NCI-H2029 (cell line): ENCODE results near the gene SH3BP4.

Source experiments
- DNase-seq: peaks from one replicate; lab custom pipeline; 2025; lab: John Stamatoyannopoulos, UW

The SH3BP4 gene

DNA sequence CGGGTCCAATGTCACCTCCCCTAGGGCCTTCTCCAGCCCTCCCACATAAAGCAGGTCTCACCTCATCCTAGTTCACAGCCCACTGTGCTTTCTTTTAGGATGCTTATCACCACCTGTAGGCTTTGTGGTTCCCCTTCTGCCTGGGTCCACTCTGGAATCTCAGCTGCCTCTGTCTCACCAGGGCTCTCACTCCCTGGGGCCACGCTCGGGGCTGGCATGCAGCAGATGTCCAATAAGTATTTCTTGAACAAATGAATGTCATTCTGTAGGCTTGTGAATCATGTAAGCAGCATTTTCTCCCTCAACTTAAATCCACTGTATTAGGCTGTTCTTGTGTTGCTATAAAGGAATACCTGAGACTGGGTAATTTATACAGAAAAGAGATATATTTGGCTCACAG, 4.3 kb upstream of the SH3BP4 start:
- no peak for DNase-seq

DNA sequence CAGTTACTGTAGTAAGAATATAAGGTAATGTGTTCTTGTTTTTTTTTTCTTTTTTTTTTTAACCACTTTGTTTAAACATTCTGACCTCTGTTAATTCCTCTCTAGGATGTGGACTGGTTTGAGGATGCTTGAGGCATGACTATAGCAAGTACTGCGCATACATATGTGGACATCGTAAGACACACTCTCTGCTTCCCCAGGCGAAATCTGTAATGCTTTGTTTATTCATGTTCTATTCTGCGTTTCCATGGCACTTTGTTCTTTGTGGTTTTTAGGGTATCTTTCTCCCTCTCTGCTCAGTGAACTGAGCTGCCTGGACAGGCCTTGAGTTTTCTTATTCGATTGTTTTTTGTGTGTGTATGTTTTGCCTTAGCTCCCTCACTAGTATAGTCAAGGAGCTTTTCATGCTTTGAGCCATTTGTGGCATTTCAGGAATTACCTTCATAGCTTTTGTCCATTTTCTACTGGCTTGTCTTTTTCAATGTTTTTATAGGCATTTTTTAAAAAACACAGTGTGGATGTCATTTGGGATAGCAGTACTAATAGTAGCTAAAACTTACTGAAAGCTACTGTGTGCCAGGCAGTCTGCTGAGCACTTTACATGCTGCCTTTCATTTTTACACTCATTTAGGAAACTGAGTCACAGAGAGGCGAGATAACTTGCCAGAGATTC, 1.9 kb upstream of the SH3BP4 start:
- DNase-seq, result no peak

DNA sequence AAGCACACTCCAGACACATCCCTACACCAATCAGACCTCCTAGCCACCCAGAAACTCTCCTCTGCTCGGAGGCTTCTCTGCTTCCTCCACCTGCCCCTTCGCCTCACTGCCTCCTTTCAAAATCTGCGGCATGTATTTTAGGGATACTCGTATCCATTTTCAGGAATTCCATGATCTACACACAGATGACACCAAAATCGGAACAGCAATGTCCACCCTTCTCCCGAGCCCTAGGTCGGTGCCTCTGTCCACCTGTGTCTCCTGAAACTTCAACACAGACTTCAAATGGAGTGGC, 1.4 kb upstream of the SH3BP4 start:
- no peak for DNase-seq

DNA sequence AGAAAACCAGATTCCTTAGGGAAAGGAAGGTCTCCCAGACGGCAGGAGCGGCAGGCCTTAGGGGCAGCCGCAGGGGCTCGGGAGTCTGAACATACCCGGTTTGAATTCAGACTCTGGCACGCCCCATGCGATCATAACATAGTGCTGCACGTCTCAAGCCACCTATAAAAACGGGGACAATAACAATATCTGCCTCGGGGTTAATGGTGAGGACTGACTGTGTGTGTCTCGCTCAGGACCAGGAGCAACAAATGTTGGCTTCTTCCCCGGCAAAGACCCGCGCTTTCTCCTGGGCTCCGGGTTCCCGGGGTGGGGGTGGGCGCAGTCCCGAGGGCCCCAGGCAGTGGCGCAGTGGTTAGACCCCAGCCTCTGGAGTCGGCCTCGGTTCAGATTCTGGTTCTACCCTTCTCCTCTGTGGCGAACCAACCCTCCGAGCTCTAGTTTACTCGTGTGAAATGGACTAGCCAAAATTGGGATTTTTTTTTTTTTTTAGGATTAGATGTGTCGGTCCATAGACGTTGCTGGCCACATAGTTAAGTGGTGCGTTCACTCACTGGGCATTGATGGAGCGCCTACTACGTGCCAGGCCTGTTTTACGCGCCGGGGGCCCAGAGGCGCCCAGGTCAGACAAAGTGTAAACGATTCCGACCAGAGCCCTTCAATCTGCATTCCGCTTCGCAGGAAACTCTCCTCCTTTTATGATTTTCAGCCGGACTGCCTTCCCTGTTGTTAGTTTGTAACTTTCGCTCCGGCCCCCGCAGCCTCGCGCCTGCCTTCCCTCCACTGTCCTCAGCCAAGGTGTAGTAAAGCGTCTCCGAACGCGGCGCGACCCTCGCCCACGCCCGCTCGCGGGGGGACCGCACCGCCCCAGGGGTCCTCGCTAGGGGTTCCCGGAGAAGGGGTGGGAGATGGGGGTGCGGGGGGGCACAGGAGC, 820 bp upstream of the SH3BP4 start:
- DNase-seq, result no peak

DNA sequence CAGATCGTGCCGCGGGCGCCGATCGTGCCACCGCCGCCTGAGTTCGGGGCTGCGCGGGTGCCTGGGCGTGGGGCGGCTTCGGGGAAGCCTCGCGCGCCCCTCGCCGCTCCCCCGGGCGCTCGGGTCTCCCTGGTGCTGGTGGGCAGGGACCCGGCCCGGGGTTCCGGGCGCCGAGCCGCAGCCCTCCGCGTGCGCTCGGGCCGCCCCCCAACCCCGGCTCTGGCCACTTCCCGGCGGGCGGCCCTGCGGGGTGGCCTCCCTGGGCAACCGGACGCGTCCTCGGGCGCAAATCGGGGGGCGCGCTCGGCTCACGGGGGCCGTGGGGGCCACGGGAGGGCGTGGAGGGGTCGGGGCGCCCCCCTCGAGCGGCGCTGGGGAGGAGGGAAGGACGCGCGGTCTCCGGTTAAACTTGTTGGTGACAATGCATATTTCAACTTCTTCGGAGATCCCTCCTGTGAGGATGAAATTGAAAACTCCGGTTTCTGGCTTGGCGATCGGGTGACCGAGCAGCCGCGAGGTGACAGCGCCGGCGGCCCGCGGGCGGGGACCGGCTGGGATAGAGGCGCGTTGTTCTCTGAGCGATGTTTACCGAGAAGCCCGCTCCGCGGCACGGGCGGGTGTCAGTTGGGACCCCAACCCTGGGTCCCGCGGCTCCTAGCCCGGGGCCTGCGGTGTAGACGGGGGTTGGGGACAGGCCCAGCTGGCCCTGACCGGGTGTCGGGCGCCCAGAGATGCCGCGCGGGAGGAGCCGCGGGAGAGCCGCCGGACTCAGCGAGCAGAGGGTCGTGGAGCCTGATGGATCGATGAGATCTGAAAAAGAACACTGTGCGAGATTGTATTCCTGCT, 676 bp downstream of the SH3BP4 start:
- no peak for DNase-seq

- DNase-seq, result no peak
Measured at GRCh38 chr2:234953116-234954031, 1.6 kb downstream of the SH3BP4 start.

DNA sequence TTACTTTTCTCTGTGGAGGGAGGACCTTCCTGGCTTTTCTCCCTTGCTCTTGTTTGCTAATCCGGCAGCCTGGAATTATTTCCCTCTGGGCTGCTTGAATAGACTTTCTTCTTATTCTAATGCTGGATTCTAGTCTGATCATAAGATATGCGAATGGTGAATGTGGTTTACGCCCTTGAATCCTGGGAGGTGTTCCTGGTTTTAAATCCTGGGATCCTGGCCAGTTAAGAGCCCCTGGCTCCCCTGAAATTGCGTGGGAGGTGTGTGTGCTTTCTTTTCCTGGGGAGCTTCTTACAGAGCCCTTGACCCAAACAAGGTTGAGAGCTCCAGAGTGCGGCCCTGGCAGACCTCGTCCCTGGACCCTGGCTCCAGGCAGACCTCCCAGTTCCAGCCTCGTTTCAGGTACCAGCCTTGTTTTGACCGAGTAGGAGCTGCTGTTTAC, 2.8 kb downstream of the SH3BP4 start:
- DNase-seq, result no peak

DNA sequence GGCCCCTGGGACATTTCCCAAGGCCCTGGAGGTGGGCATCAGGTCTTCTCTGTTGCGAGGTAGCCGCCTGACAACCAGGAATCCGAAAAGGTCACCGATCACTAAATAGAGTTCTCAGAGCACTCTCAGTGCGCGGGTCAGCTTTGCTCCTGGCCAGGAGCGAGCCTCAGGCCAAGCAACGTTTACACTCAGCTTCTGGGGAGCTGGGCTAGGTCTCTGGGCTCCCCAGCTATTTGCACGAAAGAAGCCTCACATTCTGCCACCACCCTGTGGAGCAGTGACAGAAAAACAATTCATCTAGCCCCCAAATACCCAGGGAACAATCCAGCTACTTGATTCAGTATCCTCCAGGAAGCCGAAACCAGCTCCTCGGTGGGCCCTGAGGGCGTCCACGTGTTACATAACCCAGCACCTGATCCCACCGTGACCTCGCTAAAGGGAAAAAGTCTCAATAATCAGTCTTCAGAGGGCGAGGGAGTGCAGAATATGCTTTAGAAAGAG, 3.3 kb downstream of the SH3BP4 start:
- DNase-seq, result no peak

DNA sequence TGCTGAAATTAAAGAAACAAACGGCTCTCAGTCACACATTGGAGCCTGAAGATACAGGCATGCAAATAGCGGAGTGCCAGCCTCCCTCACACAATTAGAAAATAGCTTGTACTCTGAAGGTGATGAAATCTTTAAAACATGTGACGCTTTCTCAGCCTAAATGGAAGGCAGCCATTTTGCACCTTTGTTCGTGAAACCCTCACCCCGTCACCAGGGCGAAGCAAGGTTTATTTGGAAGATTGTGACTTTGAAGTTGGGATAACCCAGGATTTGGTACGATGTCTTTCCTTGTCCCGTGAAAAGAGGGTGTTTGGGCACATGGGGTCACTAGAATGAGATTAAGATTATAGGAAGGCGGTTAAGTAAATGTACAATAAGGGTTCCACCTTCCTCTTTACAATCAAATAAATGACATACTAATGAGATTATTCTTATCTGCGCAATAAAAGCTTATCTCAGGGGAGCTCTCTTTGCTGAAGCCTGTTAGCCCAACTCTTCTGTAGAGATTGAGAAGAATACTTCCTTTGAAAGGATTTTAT, 4.2 kb downstream of the SH3BP4 start:
- no peak for DNase-seq

- DNase-seq, result no peak
Measured at GRCh38 chr2:234957834-234958135, 6.0 kb downstream of the SH3BP4 start.

DNA sequence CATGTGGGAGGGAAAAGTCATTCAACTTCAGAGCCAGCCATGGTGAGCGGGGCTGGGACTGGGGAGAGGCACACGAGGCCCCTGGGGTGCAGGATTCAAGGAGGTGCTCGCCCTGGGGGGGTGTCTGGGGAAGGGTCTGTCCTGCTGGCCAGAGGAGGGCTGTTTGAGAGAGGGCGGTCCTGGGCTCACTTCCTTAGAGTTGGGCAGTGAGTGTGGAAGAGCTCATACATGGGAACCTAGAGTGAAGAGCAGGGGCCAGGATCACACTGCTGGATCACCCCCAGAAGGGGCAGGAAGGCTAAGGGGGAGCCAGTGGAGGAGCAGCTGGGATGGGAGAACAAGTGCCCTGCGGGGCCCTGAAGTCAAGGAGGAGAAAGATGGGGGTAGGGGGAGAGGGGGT, 6.5 kb downstream of the SH3BP4 start:
- no peak for DNase-seq

DNA sequence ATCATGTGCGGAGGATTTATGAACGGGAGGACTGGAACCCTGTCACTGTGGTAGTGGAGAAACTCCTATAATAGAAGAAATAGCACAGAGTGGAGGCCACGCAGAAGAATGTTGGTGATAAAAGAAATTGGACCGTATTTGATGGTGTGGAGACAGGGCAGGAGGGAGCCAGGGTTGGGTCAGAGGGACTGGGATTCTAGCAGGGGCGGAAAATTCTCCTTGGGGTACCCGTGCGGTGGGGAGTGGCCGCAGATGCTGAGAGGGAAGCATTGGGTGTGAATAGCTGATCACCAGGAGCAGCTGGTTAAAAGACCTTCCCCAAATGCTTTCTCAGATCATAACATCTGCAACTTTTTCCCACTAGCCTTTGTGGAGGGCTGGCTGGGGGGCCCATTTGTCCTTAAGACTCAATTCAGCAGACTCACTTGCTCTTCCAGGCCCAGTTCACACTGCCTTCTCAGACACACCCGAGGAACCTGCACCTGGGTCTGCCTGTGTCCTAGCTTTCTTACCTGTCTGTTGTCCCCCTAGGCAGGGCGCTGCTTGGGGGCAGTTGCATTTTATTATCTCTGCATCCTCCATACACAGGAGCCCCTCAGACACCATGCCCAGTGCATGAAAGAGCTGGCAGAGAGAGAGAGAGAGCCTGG, 7.1 kb downstream of the SH3BP4 start:
- DNase-seq, result no peak

DNA sequence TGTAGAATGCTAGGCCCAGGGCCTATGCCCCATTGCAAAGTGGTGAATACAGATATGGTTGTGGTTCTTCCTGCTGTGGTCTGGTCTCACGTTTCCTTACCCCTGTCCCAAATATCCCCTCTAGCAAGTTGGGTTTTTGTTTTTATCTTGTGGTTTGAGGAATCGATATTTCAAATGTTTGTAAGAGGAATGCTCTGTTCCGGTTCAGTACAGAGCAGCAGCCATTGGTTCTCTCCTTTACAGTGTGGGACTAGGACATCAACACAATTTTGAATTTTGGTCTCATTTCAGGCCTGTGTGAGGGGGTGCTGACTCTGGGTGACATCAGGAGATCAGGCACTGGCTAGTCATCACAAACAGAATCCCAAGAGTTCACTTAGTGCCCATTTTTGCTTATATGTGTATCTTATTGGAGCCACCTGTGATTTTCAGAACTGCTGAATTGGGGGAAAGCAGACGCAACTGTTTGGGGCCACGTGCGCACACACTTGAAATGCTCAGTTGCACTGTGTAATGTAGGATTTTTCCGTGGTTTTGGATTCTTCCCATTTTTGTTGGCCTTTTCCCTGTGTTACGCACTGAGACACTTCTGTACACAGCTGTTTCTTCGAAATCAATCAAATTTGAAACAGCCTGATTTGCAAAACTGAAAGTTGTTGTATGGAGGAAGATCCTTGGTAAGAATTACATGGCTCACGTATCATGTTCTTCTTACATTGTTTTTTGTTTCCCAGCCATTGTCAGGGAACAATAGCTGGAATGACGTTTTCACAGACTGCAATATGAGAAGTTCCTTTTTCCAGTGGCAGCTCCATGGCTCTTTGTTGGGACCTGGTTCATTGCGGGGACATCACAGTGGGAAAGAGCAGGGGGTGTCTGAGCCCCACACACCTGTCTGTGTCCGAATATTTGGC, 8.6 kb downstream of the SH3BP4 start:
- DNase-seq, result peak; percentile 53

- no peak for DNase-seq
Measured at GRCh38 chr2:234961784-234962183, 10.0 kb downstream of the SH3BP4 start.

DNA sequence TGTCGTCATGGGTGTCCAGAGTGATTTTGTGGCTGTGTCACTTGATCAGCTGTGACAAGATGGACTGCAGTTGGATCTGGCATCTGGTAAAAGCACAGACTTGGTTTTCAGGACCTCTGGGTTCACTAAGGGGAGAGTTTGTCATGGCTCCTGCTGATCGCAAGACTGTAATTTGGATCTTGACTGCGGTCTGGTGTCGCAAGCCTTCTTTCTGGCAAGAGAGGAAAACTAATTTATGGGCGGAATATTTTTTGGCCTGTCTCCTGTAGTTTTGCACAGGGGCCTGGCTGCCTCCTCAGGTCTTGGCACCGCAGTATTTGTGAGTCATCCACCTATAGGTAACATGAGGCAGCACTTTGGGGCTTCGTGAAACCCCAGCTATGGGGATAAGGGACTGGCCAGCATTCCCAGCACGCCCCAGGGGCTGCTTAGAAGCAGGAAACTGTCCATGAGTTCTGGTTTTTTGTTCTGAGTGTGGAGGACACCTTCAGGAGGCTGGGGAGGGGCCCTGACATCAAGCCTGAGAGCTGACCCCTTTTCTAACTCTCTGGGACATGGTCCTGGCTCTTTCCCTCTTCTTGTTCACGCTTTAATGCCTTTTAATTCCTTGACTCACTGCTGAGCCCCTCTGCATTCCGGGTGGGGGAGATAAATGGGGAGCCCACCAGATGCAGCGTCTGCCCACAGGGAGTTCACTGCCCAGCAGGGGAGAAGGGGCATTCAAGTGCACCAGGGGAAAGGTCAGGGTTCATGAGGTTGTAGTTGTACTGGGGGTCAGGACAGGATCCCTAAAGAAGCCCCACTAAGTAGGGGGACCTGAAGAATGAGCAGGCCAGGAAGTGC, 12.2 kb downstream of the SH3BP4 start:
- DNase-seq, result no peak

DNA sequence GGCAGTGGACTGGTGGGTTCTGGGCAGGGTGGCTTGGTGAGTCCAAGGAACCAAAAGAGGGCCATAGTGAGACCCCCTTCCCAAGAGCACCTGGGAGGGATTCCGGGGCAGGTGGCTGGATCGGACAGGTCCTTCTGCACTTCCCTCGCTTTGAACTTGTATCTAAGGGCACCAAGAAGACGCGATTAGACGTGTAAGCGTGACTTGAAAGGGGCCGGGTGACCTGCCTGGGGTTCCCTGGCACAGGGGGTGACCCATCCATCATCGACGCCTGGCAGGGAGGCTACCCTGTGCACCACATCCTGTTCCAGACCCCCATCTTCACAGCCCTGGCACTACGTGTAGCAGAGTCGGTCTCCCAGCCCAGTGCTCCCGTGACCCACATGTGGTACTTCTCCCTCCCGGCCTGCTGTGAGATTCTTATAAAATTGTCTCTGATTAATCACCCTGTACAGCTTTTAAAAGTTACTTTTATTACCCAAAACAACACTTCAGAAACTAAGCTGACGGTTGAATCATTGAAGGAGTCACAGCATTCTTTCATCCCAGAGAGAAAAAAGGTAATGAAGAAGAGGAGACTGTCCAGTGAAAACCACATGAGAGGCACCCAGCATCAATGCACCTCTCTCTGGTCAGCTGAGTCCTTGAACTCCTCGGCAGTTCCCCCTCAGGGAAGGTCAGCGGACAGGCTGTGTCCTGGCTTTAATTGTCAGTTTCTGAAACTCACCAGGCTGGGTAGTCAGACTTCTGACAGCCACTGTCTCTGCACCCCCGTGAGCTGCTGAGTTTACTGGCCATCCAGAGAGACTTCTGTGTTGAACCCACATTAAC, 13.0 kb downstream of the SH3BP4 start:
- no peak for DNase-seq

DNA sequence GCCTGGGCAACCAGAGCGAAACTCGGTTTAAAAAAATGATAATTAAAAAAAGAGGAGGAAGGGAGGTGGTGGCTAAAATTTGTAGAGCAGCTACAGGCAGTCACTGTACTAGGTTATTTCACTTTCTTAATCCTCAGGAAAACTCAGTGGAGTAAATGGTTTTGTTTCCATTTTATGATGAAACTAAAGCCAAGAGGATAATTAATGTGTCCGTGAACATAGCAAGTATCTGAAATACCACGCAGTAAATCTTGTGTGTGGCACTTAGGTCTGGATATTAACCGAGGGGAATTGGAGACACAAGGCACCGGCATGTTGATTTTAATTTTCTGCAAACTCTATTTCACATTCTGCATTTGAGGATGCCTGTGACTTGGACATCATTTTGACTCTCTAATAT, 14.5 kb downstream of the SH3BP4 start:
- no peak for DNase-seq
